Measurements from ENCODE around the gene CADM2.

Gene CADM2

GRCh38 chr3:85189731-85190130, 230.9 kb downstream of the CADM2 start:
- DNase-seq (ENCODE audit: low spot score): no peak

DNA sequence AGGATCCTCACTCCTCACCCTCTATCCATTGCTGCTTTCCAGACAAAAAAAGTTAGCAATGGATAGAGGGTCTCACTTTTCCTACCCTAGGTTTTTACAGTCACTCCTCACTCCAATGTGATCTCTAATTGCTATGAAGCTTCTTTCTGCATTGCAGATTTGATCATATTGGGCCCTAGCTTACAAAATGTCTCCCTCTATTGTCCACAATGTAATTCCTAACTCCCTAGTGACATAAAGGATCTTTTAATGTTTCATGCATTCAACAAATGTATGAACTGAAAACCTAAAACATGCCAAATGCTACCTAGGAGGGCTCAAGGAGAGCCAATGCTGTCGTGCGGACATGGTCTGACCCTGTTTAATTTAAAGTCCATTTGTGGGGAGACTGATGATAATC, 234.8 kb downstream of the CADM2 start:
- DNase-seq (ENCODE audit: low spot score): no peak

DNA sequence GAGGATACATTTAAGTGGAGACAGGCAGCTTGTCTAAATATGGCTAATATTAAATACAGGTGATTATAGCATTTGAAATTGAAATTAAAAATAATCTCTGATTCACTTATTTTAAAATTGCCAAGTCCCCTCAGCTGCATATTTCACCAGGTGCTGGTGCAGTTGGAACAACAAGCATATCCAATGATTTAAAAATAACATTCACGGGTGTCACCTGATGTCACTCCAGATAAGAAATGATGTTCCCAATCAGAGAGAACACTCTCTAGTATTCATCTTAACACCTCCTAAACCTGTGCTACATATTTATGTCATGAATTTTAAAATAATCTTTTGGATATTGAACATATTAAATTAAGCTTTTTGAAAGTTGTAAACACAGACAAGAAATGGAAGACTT, 249.9 kb downstream of the CADM2 start:
- no peak for DNase-seq (ENCODE audit: low spot score)

GRCh38 chr3:85210540-85210939, 251.8 kb downstream of the CADM2 start:
- DNase-seq (ENCODE audit: low spot score): no peak

DNA sequence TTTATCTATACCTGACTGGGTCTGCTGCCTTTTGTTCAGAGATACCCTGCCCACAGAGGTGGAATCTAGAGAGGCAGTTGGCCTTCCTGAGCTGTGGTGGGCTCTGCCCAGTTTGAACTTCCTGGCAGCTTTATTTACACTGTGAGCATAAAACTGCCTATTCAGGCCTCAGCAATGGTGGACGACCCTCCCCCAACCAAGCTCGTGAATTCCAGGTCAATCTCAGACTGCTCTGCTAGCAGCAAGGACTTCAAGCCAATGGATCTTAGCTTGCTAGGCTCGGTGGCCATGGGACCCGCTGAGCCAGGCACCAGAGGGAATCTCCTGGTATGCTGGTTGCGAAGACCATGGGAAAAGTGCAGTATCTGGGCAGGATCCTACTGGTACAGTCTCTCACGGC, 270.2 kb downstream of the CADM2 start:
- no peak for DNase-seq (ENCODE audit: low spot score)

GRCh38 chr3:85244091-85244490, 285.3 kb downstream of the CADM2 start:
- no peak for DNase-seq (ENCODE audit: low spot score)

DNA sequence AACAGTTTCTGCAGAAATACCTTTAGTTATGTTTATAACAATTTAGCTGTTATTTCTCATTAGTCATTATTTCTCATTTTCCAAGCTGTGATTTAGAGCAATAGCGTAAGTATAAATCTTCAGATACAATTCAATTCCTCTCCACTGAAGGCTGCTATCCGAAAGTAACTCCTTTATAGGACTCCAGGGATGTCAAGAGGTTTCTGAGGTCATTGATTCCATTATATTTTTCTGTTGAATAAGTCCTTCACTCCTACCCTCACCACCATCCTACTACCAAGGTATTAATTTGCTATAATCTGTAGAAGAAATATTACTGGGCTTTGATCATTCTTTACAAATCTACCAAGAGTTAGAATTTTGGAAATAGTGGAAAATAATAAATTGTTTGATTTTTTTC, 285.7 kb downstream of the CADM2 start:
- no peak for DNase-seq (ENCODE audit: low spot score)

- no peak for DNase-seq (ENCODE audit: low spot score)
Measured at GRCh38 chr3:85251766-85252165, 293.0 kb downstream of the CADM2 start.

GRCh38 chr3:85252686-85253085, 293.9 kb downstream of the CADM2 start:
- no peak for DNase-seq (ENCODE audit: low spot score)

GRCh38 chr3:85254738-85255137, 295.9 kb downstream of the CADM2 start:
- no peak for DNase-seq (ENCODE audit: low spot score)

- no peak for DNase-seq (ENCODE audit: low spot score)
Measured at GRCh38 chr3:85255949-85256348, 297.2 kb downstream of the CADM2 start.

DNA sequence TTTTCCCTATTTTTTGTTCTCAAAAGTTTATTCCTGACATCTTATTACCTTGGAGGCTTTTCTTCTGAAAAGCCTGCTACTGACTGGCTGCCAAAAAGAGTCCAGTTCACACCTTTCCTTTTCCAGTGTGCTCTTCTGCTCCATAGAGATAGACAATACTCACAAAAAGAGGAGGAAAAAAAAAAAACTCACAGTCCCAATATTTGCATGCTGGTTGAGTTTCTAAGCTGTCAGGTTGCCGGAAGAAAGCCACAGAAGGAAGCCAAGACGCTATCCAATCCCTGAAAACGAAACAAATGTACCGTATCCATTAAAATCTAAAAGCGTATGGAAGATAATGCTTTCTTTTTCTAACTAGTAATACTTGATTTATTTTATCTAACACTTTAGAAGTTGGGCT, 299.5 kb downstream of the CADM2 start:
- DNase-seq (ENCODE audit: low spot score): no peak

GRCh38 chr3:85258819-85259218, 300.0 kb downstream of the CADM2 start:
- no peak for DNase-seq (ENCODE audit: low spot score)

DNA sequence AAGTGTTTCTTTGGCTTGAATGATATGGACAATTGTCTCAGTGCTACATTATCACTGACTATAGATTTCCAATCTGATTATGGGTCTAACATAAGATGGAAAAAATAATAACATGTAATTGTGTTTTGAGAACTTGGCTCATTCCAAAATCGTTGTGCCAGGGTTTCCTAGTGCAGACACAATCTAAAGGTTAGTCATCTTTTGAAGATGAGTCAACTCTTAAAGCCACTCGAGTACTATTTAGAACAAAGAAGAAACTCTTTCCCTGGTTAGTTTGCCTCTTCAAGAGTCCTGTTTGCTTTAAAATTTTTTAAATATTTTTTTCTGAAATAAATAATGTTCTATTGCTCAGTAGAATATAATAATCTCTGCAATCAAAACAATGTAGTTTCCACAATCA, 301.0 kb downstream of the CADM2 start:
- DNase-seq (ENCODE audit: low spot score): no peak

DNA sequence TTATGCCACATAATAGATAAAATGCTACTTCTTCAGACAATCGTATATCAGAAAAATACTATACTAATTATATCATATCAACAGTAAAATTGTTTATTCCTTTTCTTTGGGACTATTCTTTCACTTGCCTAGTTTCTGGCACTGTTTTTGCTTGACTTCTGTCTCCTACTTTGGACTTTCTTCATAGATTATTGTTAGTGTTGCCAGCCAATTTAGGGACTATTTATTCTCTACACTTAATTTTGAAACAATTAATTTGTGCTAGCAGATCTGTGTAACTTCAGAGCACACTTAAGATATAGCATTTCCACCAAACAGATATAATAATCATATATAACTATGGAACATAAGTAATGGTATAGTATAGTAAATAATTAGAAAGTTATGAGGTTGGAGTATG, 305.6 kb downstream of the CADM2 start:
- DNase-seq (ENCODE audit: low spot score): no peak

DNA sequence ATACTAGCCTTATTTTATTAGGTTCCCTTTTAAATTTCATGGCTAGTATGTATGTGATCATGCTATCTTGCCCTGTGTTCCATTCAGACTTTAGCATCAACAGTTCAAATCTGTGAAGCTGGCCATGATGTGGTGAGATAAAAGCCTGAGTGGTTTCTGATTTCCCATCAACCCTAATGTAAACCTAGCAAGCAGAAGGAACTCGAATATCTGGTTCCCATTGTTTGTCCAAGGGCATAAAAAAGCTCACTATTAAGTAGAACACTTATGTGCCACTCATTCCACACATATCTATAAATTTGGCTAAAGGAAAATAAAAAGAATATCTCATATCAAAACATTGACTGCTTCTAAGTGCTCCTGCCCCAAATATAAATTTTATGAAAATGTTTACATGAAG, 311.7 kb downstream of the CADM2 start:
- DNase-seq (ENCODE audit: low spot score): no peak

- no peak for DNase-seq (ENCODE audit: low spot score)
Measured at GRCh38 chr3:85271911-85272310, 313.1 kb downstream of the CADM2 start.

- no peak for DNase-seq (ENCODE audit: low spot score)
Measured at GRCh38 chr3:85288257-85288656, 329.5 kb downstream of the CADM2 start.

DNA sequence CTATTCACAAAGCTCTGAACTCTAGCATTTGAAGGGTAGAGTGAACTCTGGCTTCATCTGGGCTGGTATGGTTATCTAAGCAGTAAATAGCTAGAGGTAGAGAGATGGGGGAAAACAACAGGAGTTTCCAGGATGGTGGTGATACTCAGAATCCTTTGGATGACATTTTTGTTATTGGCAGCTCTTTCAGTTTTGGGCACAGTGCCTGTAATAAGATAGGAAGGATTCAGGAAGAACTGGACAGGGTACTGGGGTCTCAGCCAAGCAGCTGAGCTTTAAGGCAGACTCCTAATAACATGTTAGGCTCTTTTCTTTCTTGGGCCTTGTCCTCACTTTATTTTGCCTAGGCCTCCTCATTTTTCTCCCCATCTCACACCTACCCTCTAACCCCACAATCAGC, 338.5 kb downstream of the CADM2 start:
- no peak for DNase-seq (ENCODE audit: low spot score)

DNA sequence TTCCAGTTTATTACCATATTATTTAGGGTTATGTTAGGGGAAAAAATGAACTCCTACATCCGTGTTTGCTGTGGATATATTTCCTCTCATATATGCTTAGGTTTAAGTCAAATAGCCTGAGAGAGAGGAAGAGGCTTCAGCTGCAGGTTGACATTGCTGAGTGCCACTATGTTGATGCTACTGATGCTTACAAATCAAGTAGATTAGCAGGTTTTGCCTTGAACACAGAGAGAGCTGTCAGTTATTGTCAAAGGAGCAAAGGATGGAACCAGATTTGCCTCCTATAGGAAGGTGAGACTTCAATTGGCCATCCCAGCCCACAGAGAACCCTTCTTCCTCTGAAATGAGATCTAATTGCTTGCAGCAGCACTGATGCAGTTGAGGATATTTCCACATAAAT, 339.2 kb downstream of the CADM2 start:
- DNase-seq (ENCODE audit: low spot score): no peak

GRCh38 chr3:85303156-85303555, 344.4 kb downstream of the CADM2 start:
- no peak for DNase-seq (ENCODE audit: low spot score)

DNA sequence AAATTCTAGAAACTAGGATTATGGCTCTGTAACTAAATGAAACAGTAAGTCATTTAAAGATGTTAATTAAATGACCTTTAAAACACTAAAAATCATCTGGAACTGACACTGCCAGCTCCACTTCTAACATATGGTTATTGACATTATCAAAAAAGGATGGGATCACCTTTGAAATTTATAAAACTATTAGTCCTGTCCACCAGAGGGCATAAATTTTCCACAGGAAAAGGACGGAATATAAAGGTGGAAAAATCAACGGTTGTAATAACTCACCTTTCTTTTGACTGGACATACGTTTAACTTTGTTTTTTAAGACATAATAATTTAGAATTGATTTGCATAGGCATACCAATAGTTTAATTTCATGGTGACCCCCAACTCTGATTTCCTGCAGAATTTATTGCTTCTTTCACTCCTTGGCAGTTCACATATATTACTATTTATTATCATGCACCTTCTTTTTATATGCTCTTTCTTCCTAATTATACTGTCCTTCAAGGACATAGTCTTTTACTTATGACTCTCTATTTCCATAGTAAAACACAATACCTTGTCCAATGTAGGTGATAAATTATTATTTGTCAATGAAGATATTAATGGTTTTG, 345.7 kb downstream of the CADM2 start:
- no peak for DNase-seq (ENCODE audit: low spot score)

- DNase-seq (ENCODE audit: low spot score): no peak
Measured at GRCh38 chr3:85312331-85312730, 353.5 kb downstream of the CADM2 start.

GRCh38 chr3:85313380-85313779, 354.6 kb downstream of the CADM2 start:
- DNase-seq (ENCODE audit: low spot score): no peak

GRCh38 chr3:85316252-85316651, 357.5 kb downstream of the CADM2 start:
- DNase-seq (ENCODE audit: low spot score): no peak
